ENCODE results near the gene SLC50A1.

SLC50A1 gene

GRCh38 chr1:155139895-155140629 lies 4.4 kb downstream of the SLC50A1 start, which contains the start of gene DPM3:
TSS of gene DPM3 (minus strand) at chr1:155140531. CDS start at chr1:155140240, 291 bp downstream.
- peaks cover 43% of the 10 kb centered on the region for H3K27me3 ChIP-seq (replicated peaks; ENCODE audit: insufficient read depth, low read length)
- no peaks in the 10 kb centered on the region for H3K36me3 ChIP-seq (replicated peaks; ENCODE audit: insufficient read depth, low read length)
- H3K4me2 ChIP-seq (ENCODE audit: low read depth, low read length), result peak within 1 kb of the TSS; percentile 98
- peaks cover 14% of the 10 kb centered on the region for H3K4me1 ChIP-seq (ENCODE audit: low read length)
- H3K9me2 ChIP-seq (replicated peaks; ENCODE audit: insufficient read depth, low read length), result no peaks in the 10 kb centered on the region
- H3K9me3 ChIP-seq (replicated peaks; ENCODE audit: insufficient read depth, low read length), result no peaks in the 10 kb centered on the region
- H3K79me2 ChIP-seq (ENCODE audit: low read length), result peaks cover 33% of the 10 kb centered on the region
- TF ChIP-seq EZH2phosphoT487 (IDR thresholded peaks at IDR 0.05; ENCODE audit: low read length), result no peak
- TF ChIP-seq EZH2 (optimal IDR thresholded peaks at IDR 0.05; ENCODE audit: low read depth, low read length), result no peak
- TF ChIP-seq, protein P1, sequence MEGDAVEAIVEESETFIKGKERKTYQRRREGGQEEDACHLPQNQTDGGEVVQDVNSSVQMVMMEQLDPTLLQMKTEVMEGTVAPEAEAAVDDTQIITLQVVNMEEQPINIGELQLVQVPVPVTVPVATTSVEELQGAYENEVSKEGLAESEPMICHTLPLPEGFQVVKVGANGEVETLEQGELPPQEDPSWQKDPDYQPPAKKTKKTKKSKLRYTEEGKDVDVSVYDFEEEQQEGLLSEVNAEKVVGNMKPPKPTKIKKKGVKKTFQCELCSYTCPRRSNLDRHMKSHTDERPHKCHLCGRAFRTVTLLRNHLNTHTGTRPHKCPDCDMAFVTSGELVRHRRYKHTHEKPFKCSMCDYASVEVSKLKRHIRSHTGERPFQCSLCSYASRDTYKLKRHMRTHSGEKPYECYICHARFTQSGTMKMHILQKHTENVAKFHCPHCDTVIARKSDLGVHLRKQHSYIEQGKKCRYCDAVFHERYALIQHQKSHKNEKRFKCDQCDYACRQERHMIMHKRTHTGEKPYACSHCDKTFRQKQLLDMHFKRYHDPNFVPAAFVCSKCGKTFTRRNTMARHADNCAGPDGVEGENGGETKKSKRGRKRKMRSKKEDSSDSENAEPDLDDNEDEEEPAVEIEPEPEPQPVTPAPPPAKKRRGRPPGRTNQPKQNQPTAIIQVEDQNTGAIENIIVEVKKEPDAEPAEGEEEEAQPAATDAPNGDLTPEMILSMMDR (IDR thresholded peaks at IDR 0.05; ENCODE audit: low read length), result no peak
- H3F3A ChIP-seq (ENCODE audit: insufficient read depth, low read length), result peaks cover 17% of the 10 kb centered on the region
- no peaks in the 10 kb centered on the region for H4K20me1 ChIP-seq (ENCODE audit: insufficient read depth, low read length)
- peak within 1 kb of the TSS; percentile 85 for H3K4me3 ChIP-seq (ENCODE audit: low read length)
- peak within 1 kb of the TSS; percentile 35; the same call in 1 of the 2 replicates for H3K27ac ChIP-seq (ENCODE audit: low read length)
- H2AFZ ChIP-seq (ENCODE audit: low read length), result peak within 1 kb of the TSS; percentile 64
- peak within 1 kb of the TSS; percentile 74 for H3K9ac ChIP-seq (ENCODE audit: low read length)
- DNase-seq, result peak; percentile 93

GRCh38 chr1:155140630-155140953 lies 4.9 kb downstream of the SLC50A1 start:
- H3K27me3 ChIP-seq (replicated peaks; ENCODE audit: insufficient read depth, low read length), result peaks cover 48% of the 10 kb centered on the region
- H3K36me3 ChIP-seq (replicated peaks; ENCODE audit: insufficient read depth, low read length), result no peaks in the 10 kb centered on the region
- H3K9me3 ChIP-seq (replicated peaks; ENCODE audit: insufficient read depth, low read length), result no peaks in the 10 kb centered on the region
- H2AFZ ChIP-seq (ENCODE audit: low read length), result peak overlapping the region; percentile 64
- no peaks in the 10 kb centered on the region for H4K20me1 ChIP-seq (ENCODE audit: insufficient read depth, low read length)
- peaks cover 33% of the 10 kb centered on the region for H3K79me2 ChIP-seq (ENCODE audit: low read length)
- H3F3A ChIP-seq (ENCODE audit: insufficient read depth, low read length), result peaks cover 13% of the 10 kb centered on the region; the same call in 1 of the 2 replicates
- H3K27ac ChIP-seq (ENCODE audit: low read length), result no peak overlapping the region
- peak overlapping the region; percentile 74; the same call in 1 of the 2 replicates for H3K9ac ChIP-seq (ENCODE audit: low read length)
- TF ChIP-seq, protein P1 (IDR thresholded peaks at IDR 0.05; ENCODE audit: low read length), result no peak
- TF ChIP-seq EZH2 (optimal IDR thresholded peaks at IDR 0.05; ENCODE audit: low read depth, low read length), result no peak
- peaks cover 13% of the 10 kb centered on the region for H3K4me1 ChIP-seq (ENCODE audit: low read length)
- peak overlapping the region; percentile 98 for H3K4me2 ChIP-seq (ENCODE audit: low read depth, low read length)
- peak overlapping the region; percentile 85 for H3K4me3 ChIP-seq (ENCODE audit: low read length)
- no peak for DNase-seq
- H3K9me2 ChIP-seq (replicated peaks; ENCODE audit: insufficient read depth, low read length), result no peaks in the 10 kb centered on the region

DNA sequence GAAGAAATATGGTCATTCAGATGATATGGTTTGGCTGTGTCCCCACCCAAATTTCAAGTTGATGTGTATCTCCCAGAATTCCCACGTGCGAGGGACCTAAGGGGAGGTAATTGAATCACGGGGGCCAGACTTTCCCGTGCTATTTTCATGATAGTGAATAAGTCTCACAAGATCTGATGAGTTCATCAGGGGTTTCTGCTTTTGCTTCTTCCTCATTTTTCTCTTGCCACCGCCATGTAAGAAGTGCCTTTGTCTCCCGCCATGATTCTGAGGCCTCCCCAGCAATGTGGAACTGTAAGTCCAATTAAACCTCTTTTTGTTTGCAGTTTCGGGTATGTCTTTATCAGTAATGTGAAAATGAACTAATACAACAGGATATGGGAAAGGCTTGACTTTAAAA lies 6.1 kb downstream of the SLC50A1 start:
- DNase-seq, result no peak
- Histone ChIP-seq H3K27ac (ENCODE audit: low read length) (no peak overlapping the region), H3K4me2 (ENCODE audit: low read depth, low read length) (no peak overlapping the region), H3K36me3 (replicated peaks; ENCODE audit: insufficient read depth, low read length) (no peaks in the 10 kb centered on the region), H3K9me2 (replicated peaks; ENCODE audit: insufficient read depth, low read length) (no peaks in the 10 kb centered on the region), H3K4me3 (ENCODE audit: low read length) (no peak overlapping the region), H3K9me3 (replicated peaks; ENCODE audit: insufficient read depth, low read length) (no peaks in the 10 kb centered on the region), H3K27me3 (replicated peaks; ENCODE audit: insufficient read depth, low read length) (peaks cover 59% of the 10 kb centered on the region), H4K20me1 (ENCODE audit: insufficient read depth, low read length) (no peaks in the 10 kb centered on the region), H3F3A (ENCODE audit: insufficient read depth, low read length) (peaks cover 5% of the 10 kb centered on the region; the same call in 1 of the 2 replicates), H3K4me1 (ENCODE audit: low read length) (peaks cover 11% of the 10 kb centered on the region), H3K79me2 (ENCODE audit: low read length) (peaks cover 33% of the 10 kb centered on the region), H2AFZ (ENCODE audit: low read length) (no peak overlapping the region), H3K9ac (ENCODE audit: low read length) (no peak overlapping the region)
- TF ChIP-seq, protein P1 (IDR thresholded peaks at IDR 0.05; ENCODE audit: low read length), result no peak

Data from MM.1S (cell line).